Gastroesophageal sphincter (tissue), 4 donors: Measurements from ENCODE around the gene NFATC2. TPM values are rescaled to one million over a fixed set of nuclear protein-coding genes. Genes with fewer than 3 reads are reported as not detected.

ENCODE experiments used
- ATAC-seq: fragments of 150-250 bp; one replicate; pipeline ENCODE4 v1.9.1; 2016; ENCODE audit warnings: mild to moderate bottlenecking, moderate library complexity
- H3K27ac ChIP-seq, 4 donors: fragments of 200-600 bp; sonication (generic) in 3 of 4; 1 replicate in 3 of 4; 2 replicates in 1 of 4; pipeline ENCODE4 v1.5.1; 2016 to 2019
- H3K27me3 ChIP-seq: fragments of 200-600 bp; sonication (generic); one replicate; pipeline ENCODE4 v1.5.1; 2019
- H3K36me3 ChIP-seq, 2 donors: fragments of 200-600 bp; sonication (generic); one replicate each; pipeline ENCODE4 v1.5.1; 2019; ENCODE audit warnings: control low read depth in 1 of 2
- H3K4me1 ChIP-seq, 3 donors: fragments of 200-600 bp; sonication (generic); 1 replicate in 2 of 3; 2 replicates in 1 of 3; pipeline ENCODE4 v1.5.1; 2016 to 2019; ENCODE audit warnings: control low read depth in 2 of 3
- H3K4me3 ChIP-seq, 2 donors: fragments of 200-600 bp; sonication (generic); one replicate each; pipeline ENCODE4 v1.5.1; 2019; ENCODE audit warnings: mild to moderate bottlenecking in 1 of 2, moderate library complexity in 1 of 2
- H3K9me3 ChIP-seq, 3 donors: fragments of 200-600 bp; sonication (generic); one replicate each; pipeline ENCODE4 v1.5.1; 2017 to 2019; ENCODE audit warnings: control low read depth in 2 of 3
- CTCF ChIP-seq, 4 experiments: fragments of 200-600 bp in 2 of 4; fragments of 450-650 bp in 2 of 4; sonication (generic) in 1 of 4; IDR thresholded peaks; one replicate each; pipeline ENCODE4 v1.5.1; 2017 to 2019; ENCODE audit warnings: antibody characterized with exemption in 4 of 4, mild to moderate bottlenecking in 2 of 4, moderate library complexity in 2 of 4
- EP300 ChIP-seq: sonication (generic); formaldehyde crosslinking; IDR thresholded peaks from one replicate; pipeline ENCODE4 v1.6.1; 2017; ENCODE audit warnings: antibody characterized with exemption, mild to moderate bottlenecking
- POLR2A ChIP-seq, 2 donors: fragments of 450-650 bp; IDR thresholded peaks; one replicate each; pipeline ENCODE4 v1.6.1; 2017; ENCODE audit warnings: antibody characterized with exemption in 2 of 2, mild to moderate bottlenecking in 2 of 2, moderate library complexity in 1 of 2
- POLR2AphosphoS5 ChIP-seq: sonication (generic); formaldehyde crosslinking; IDR thresholded peaks from one replicate; pipeline ENCODE4 v1.6.1; 2017; ENCODE audit warnings: antibody characterized with exemption
- WGBS, 2 donors: methylation state at CpG; one replicate each; pipeline ENCODE4 v1.1.5; 2018; ENCODE audit warnings: low coverage in 1 of 2; 5-methylcytosine and 5-hydroxymethylcytosine counted together
- total RNA-seq, 4 donors: library from RNA; depleted of rRNA; stranded (reverse); fragments of >200 nt; gene quantifications; one replicate each; pipeline ENCODE4 v1.1.0, GENCODE V29; 2016

Gene NFATC2
- total RNA-seq, 4 donors from 2014 or later = 4.4 to 20.2 (median 9.0) TPM

GRCh38 chr20:51368461-51369211 is 173.9 kb downstream of the NFATC2 start:
- Histone ChIP-seq H3K27me3 (no peaks in the 10 kb centered on the region), H3K36me3 (no peaks in the 10 kb centered on the region), H3K4me3 (no peak overlapping the region), H3K27ac (no peak overlapping the region), H3K9me3 (peaks cover 0 to 5% (median 0%) of the 10 kb centered on the region in 3 donors), H3K4me1 (peaks cover 0 to 16% (median 4%) of the 10 kb centered on the region in 3 donors)
- TF ChIP-seq CTCF (IDR thresholded peaks at IDR 0.05) (no peak), POLR2A (IDR thresholded peaks at IDR 0.05) (no peak), EP300 (no peak), POLR2AphosphoS5 (no peak)
- 73 to 84% methylated on average over 2 to 4 of the region's 13 CpGs for WGBS, 2 donors
- no peak for ATAC-seq

- Histone ChIP-seq H3K27ac (peak overlapping the region in 3 of 4 donors; percentile 48 to 69 (median 62)), H3K36me3 (no peaks in the 10 kb centered on the region), H3K27me3 (no peaks in the 10 kb centered on the region), H3K4me3 (no peak overlapping the region), H3K4me1 (peaks cover 0 to 7% (median 4%) of the 10 kb centered on the region in 3 donors), H3K9me3 (peaks cover 0 to 15% (median 0%) of the 10 kb centered on the region in 3 donors)
- ATAC-seq = peak; percentile 82
- TF ChIP-seq CTCF (IDR thresholded peaks at IDR 0.05) = no peak
- TF ChIP-seq POLR2AphosphoS5 = peak; percentile 50
- no peak for TF ChIP-seq POLR2A (IDR thresholded peaks at IDR 0.05)
- WGBS, 2 donors = 14 to 39% methylated on average over 9 to 11 of the region's 16 CpGs
Measured at GRCh38 chr20:51366155-51366886, 176.2 kb downstream of the NFATC2 start.

- Histone ChIP-seq H3K4me3 (no peak overlapping the region), H3K9me3 (peaks cover 0 to 15% (median 0%) of the 10 kb centered on the region in 3 donors), H3K27ac (peak overlapping the region in 3 of 4 donors; percentile 38 to 69 (median 48)), H3K27me3 (no peaks in the 10 kb centered on the region), H3K4me1 (peaks cover 0 to 7% (median 4%) of the 10 kb centered on the region in 3 donors), H3K36me3 (no peaks in the 10 kb centered on the region)
- WGBS, 2 donors = 50 to 100% methylated on average over 1 to 2 of the region's 3 CpGs
- peak; percentile 6 for ATAC-seq
- TF ChIP-seq CTCF (IDR thresholded peaks at IDR 0.05) = no peak
Measured at GRCh38 chr20:51365670-51366069, 176.8 kb downstream of the NFATC2 start.

GRCh38 chr20:51363813-51364212 is 178.7 kb downstream of the NFATC2 start:
- Histone ChIP-seq H3K27me3 (peaks cover 5% of the 10 kb centered on the region), H3K36me3 (no peaks in the 10 kb centered on the region), H3K4me3 (no peak overlapping the region), H3K9me3 (peaks cover 0 to 15% (median 0%) of the 10 kb centered on the region in 3 donors), H3K4me1 (peaks cover 0 to 7% (median 4%) of the 10 kb centered on the region in 3 donors), H3K27ac (no peak overlapping the region)
- ATAC-seq = no peak
- TF ChIP-seq POLR2AphosphoS5 = no peak
- TF ChIP-seq CTCF (IDR thresholded peaks at IDR 0.05) = no peak
- TF ChIP-seq EP300 = no peak
- no peak for TF ChIP-seq POLR2A (IDR thresholded peaks at IDR 0.05)
